NCI-H526 treated with DMSO at 0.1 percent for 48 hours (cell line): ENCODE results near the gene RRM1.
"Not testable (repeated sequence)": the region's sequence is repeated elsewhere in the genome, so short reads cannot be mapped to it uniquely, and the experiment has no call there.

Experiments used
- DNase-seq: peaks from one replicate; lab custom pipeline; 2025; lab: John Stamatoyannopoulos, UW

RRM1 gene

GRCh38 chr11:4140067-4140636, 45.6 kb downstream of the RRM1 start:
- no peak for DNase-seq

- no peak for DNase-seq
Observed at GRCh38 chr11:4146070-4146771, 51.6 kb downstream of the RRM1 start.

GRCh38 chr11:4146772-4147098, 52.1 kb downstream of the RRM1 start:
- no peak for DNase-seq

GRCh38 chr11:4154503-4154902, 59.9 kb downstream of the RRM1 start:
- DNase-seq, result no peak

GRCh38 chr11:4156571-4156970, 62.0 kb downstream of the RRM1 start:
- no peak for DNase-seq

- DNase-seq, result not testable (repeated sequence)
Observed at GRCh38 chr11:4158818-4159217, 64.2 kb downstream of the RRM1 start.

GRCh38 chr11:4161305-4161704, 66.7 kb downstream of the RRM1 start:
- no peak for DNase-seq

- no peak for DNase-seq
Observed at GRCh38 chr11:4164884-4165590, 70.4 kb downstream of the RRM1 start.

GRCh38 chr11:4167292-4167691, 72.7 kb downstream of the RRM1 start:
- DNase-seq, result no peak

- no peak for DNase-seq
Observed at GRCh38 chr11:4167758-4168157, 73.2 kb downstream of the RRM1 start.

GRCh38 chr11:4175620-4176350, 81.2 kb downstream of the RRM1 start:
- DNase-seq, result peak; percentile 20

GRCh38 chr11:4178813-4179662, 84.4 kb downstream of the RRM1 start:
- DNase-seq, result no peak

GRCh38 chr11:4180441-4181183, 86.0 kb downstream of the RRM1 start:
- no peak for DNase-seq

- DNase-seq, result peak; percentile 33
Observed at GRCh38 chr11:4181782-4182721, 87.5 kb downstream of the RRM1 start.

GRCh38 chr11:4183410-4184057, 88.9 kb downstream of the RRM1 start:
- DNase-seq, result no peak

- no peak for DNase-seq
Observed at GRCh38 chr11:4184163-4184916, 89.7 kb downstream of the RRM1 start.

GRCh38 chr11:4185561-4185960, 91.0 kb downstream of the RRM1 start:
- DNase-seq, result no peak

- no peak for DNase-seq
Observed at GRCh38 chr11:4186464-4187054, 92.0 kb downstream of the RRM1 start.
